Islet of Langerhans (tissue), 1 donor: ENCODE results near the gene N4BP2L2.
A peak's percentile ranks its signal among the peaks of the same experiment; 100 is the strongest.

Experiments used
- FAIRE-seq: peaks from one replicate; lab custom pipeline; 2011; peaks lifted over from hg19 to GRCh38; lab: Jason Lieb, UNC

The N4BP2L2 gene

DNA sequence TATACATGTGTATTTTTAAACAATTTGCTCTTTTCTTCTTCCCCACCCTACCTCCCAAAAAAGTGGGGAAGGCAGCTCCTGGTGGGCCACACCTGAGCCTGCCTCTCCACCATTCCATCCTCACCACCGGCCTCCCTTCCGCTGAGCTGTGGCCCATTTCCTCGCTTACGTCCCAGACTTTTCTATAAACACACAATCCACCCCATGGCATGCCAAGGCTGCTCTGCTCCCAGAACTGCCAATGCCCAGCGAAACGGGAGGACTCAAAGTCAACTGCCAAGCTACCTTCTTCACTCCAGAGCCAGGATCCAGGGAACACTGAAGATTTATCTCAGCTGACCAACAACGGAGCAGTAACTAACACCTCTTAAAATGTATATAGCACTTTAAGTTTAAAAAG, 113.4 kb downstream of the N4BP2L2 start:
- no peak for FAIRE-seq

DNA sequence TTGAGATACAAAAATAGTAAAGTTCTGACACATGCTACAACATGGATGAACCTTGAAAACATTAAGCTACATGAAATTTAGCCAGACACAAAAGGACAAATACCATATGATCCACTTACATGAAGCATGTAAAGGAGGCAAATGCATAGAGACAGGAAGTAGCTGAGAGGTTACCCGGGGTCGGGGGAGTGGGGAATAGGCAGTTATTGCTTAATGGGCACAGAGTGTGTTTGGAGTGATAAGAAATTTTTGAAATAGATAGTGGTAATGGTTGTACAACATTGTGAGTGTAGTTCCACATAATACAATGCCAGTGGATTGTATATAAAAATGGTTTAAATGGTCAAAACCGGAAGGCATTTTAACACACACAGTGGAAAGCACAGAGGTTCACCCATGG, 115.0 kb downstream of the N4BP2L2 start:
- FAIRE-seq, result no peak

DNA sequence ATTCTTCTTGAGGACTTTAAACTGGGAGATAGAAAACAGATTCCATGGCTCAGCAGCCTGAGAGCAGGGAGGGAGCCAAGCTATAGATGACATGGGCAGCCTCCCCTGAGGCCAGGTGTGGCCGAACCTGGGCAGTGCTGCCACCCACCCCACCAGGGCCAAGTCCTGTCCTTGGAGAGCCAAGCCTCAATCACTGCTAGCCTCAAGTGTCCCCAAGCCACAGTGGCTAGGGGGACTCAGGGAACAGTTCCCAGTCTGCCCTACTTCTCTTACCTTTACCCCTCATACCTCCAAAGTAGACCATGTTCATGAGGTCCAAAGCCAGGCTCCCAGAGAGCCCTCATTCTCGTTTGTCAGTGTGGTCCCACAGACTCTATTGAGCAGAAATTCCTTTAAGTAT, 118.7 kb downstream of the N4BP2L2 start:
- FAIRE-seq, result no peak

DNA sequence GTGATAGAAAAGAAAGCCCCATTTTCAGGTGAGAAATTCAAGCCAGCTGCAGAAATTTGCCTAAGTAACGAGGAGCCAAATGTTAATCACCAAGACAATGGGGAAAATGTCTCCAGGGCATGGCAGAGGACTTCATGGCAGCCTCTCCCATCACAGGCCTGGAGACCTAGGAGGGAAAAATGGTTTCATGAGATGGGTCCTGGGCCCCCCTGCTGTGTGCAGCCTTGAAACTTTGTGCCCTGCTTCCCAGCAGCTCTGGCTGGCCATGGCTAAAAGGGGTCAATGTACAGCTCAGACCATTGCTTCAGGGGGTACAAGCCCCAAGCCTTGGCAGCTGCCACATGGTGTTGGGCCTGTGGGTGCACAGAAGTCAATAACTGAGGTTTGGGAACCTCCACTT, 120.6 kb downstream of the N4BP2L2 start:
- FAIRE-seq, result no peak

DNA sequence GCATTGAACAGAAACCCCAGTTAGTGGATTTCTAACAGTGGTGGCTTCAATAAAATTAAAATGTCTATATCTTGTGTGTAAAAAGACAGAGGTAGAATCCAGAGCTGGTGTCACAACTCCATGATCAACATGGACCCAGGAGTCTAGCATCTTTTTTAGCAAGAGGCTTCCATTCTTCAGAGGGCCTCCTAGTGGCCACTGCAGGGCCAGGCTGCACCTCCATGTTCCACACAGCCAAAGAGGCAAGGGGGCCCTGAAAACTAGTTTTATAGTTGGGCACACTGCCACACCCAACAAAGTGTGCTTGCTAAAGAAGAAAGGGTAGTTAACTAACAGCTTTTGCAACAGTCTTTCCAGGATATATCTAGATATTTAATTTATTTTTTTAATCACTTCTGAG, 123.6 kb downstream of the N4BP2L2 start:
- no peak for FAIRE-seq

DNA sequence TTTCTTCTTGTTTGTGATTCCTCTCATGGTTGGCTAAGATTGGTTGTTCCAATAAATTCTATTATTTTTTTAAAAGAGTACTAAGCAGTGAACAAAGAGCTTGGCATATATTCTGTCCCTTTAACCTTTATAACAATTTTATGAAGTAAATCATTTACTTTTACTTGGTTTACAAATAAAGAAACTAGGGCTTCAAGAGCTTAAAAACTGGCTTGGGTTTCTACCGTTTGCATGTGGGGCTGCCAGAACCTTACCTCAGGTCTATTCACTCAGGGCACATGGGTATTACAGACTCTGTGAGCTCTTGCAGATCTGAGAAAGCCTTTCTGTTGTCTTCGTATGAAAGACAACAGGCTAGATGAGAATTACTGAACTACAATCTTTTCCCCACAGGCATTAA, 124.0 kb downstream of the N4BP2L2 start:
- FAIRE-seq, result no peak

DNA sequence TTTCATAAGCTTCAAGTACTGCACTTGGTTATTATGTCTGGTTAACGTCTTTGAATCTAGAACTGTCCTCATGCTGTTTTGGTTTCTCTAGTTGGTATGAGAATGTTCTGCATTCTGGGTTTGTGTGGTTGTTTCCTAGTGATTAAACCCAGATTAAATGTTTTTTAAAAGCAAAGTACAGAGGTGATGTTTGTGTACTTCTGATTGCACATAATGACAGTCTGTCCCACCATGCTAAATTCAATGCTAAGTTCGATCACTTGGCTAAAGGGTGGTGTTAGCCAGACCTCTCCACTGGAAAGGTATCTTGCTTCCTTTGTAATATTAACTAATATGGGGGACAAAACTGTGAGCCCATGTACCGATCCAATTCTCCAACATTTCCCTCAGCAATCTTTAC, 125.3 kb downstream of the N4BP2L2 start:
- FAIRE-seq, result no peak

DNA sequence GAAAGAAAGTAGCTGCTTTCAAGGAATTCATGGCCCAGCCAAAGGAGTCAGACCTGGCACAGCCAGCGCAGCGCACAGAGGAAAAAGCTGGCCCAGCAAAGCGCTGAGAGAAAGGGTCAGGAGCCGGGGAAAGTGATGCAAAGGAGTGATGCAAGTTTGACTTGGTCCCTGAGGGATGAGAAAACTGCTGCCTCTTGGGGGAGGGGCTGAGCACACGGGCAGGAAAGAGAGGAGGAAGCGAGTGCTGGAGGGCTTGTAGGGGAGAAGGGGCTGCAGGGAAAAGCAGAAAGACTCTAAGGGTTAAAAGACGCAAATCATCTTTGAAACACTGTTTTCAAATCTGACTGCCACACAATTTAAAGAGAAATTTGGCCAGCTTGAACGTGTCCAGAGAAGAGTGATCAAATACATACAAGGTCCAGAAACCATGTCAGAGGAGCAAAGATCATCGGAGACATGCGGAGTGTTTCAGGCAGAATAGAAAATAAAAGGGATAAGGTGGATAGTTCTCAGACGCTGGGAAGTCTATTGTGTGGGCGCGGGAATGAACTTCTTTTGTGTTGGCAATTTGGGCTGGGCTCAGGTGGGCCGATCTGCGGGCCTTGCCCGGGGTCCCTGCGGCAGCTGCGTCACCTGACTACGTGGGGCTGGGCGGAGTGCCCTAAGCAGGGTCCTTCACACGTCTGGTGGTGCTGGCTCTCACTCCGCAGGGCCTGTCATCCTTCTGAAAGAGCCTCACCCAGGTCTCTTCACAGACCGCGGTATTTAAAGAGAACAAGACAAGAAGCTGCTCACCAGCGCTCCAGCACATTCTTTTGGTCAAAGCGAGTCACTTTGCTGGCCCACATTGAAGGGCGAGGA, 128.8 kb downstream of the N4BP2L2 start:
- FAIRE-seq, result peak; percentile 41

DNA sequence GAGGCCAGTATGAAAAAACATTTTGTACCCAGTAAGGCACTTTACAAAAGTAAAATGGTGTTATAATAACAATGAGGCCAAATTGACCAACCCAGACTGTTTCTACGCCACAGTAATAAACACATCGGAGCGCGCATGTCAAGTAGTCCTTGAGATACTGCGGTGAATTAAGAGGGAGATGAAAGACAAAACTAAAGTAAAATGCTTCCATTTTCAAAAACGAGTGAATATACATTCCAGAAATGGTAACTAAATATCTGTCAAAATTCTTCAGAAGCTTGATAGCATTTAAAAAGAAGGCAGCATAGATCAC, 129.6 kb downstream of the N4BP2L2 start:
- peak; percentile 51 for FAIRE-seq

DNA sequence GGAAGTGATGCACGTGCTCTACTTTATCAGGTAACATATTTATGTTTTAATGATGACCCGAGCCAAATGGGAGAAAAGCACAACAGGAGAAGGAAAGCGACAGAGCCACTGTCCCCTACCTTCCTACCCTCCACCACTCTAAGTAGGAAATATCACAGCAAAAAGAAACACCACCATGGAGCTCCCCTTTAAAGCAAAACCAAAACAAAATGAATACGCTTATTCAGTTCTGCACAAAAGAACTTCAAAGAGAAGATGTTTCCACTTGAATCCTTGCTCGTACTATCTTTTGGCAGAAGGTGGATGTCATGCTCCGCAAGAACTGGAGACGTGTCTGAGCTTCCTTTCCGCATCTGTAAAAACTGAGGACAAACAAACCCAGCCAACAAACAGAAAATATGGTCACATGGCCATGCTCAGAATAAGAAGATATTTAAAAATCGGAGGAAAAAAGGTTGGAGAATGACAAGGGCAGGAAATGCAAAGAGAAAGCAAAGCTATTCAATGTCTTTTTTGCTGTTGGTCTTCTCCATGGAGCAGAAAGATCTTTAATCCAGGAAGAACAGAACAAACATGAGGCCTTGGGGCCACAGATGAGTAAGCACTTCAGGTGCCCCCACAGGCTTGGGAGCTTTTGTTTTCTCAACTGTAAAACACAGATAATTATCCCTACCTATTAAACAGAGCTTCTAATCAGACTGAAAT, 130.1 kb downstream of the N4BP2L2 start:
- FAIRE-seq, result no peak

DNA sequence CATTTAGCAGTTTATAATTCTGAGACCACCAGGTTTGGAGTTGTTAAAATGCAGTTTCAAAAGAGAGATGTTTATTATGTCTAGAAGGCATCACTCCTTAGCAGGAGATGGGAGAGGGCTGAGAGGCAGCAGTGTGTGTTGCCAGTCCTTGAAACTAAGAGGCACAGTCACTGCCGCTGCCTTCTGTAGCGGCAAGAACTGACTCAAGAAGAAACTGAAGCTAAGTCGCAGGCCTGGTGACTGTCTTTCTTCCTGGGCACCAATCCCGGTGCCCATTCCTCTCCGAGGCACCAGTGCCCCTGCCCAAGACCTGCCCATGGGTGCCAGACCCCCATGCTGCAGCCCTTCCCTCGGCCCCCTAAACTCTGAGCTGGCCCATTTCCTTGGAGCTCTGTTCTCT, 130.7 kb downstream of the N4BP2L2 start:
- no peak for FAIRE-seq

DNA sequence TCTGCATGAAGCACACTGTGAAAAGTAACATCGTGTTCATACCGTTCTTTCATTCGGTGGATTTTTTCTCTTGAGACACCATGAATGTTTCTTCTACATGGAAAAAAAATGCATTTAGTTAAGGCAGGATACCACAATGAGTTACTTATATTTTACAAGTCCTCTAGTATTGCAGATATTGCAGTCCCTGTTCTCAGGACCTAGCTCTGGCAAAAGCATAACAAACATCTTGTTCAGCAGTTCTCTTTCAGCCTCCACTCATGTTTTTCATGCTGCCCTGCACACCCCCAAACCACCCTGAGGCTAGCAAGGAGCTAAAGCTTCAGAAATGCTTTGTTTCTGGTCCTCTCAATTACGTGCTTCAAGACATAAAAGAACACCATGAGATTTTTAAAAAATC, 135.5 kb downstream of the N4BP2L2 start:
- FAIRE-seq, result no peak

DNA sequence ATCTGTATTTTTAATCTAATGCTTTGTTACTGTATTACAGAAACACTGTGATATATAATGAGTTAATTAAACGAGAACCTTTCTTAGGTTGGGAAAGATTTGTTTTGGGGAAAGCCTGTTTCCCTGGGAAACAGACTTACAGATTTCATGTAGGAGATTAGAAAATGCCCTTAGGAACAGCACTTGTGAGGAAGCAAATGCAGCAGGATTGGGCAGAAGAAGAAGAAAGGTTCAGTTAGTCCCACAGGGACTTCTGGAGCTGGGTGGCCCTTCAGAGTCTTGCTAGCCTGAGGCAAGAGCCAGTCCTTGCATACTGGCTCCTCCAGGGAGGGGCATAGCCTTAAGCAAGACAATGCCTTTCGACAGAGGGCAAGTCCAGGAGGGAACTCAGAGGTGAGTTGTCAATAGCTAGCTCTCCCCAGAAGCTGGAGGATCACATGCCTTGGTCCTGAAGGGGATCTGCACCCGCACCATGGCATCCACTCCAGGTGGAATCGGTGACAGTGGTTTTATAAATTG, 147.4 kb downstream of the N4BP2L2 start:
- no peak for FAIRE-seq

DNA sequence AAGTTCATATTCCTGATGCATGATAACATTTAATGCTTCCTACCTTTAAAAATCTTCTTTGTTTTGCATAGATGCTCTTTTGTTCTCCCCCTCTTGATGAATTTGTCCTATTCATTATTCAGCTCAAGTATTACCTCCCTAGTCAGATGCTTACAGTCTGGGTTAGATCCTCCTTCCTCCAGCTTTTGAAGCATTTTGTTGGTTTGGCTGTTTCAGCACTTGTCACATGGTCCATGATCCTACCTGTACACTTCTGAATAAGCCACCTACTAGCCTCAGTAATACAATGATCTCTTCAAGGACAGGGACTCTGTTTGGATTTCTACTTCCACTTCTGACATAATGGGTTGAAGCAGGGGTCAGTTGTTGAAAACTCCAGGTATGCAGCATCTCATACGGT, 148.1 kb downstream of the N4BP2L2 start:
- FAIRE-seq, result no peak

DNA sequence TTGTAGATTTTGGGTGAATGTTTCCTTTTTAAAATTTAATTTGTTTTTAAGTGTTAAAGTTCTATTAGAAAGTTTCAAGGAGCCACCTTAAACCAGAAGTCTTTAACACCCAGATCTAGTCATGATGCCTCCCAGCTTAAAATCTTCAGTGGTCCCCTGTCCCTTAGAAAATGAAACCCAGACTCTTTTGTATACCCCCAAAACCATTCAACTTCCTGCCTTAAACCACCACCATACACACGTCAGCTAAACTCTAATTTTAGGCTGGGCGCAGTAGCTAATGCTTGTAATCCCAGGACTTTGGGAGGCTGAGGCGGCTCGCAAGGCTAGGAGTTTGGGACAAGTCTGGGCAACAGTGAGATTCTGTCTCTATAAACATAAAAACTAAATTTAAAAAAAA, 148.5 kb downstream of the N4BP2L2 start:
- no peak for FAIRE-seq

DNA sequence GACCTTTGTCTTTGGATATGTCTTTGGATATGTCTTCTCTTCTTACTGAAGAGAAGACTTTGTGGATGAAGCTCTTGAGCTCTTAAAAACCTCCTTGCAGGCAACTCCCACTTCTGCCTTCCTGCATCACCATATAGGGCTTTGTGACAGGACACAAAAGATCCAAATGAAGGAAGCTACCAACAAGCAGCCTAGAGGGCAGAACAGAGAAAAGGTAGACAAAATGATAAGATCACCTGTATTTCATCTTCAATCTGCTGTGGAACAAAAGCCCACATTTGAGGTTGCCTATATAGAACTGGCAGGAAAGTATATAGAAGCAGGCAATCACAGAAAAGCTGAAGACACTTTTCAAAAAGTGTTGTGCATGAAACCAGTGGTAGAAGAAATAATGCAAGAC, 153.2 kb downstream of the N4BP2L2 start:
- FAIRE-seq, result no peak

DNA sequence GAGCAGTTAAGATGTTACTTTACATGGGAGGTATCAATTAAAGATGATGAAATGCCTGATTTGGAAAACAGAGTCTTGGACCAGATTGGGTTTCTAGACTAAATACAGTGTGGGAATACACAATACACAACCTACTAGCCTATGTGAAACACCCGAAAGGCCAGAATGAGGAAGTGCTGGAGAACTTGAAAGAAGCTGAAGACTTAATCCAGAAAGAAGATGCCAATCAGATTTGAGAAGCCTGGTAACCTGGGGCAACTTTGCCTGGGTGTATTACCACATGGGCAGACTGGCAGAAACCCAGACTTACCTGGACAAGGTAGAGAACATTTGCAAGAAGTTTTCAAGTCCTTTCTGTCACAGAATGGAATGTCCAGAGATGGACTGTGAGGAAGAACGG, 153.9 kb downstream of the N4BP2L2 start:
- no peak for FAIRE-seq

DNA sequence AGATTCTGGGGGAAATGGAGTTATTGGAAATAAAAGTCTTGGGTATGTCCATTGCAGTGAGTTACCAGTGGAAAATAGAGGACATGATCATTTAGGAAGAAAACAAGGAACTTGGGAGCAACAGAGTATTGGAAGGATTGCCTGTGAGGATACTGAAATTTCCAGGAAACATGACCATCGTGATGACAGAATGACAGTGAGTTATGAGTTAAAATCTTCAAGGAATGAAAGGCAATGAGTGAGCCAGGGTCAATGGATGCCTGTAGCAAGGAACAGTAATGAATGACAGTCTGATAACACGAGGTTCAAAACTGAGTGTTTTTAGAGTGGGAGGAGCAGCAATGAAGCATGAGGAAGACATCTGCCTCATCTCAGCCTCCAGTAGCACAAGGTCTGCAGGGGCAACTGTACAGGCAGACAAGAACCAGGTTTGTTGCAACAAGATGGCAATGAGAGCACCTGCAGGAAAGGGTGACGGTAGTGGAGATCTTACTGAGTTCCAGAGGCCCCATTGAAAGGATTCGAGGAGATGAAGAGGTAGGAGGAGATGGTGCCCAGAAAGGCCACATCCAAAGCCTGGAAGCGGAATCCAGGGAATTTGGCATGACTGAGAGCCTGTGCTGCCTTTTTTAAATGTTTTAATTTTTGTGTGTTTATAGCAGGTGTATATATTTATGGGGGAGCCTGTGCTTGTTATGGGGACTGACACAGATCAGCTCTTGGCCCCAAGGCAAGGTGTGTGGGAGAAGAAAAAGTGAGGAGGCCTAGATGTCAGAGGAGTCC, 154.6 kb downstream of the N4BP2L2 start:
- FAIRE-seq, result no peak
